Measurements from ENCODE around the gene ATP10A.

DNA sequence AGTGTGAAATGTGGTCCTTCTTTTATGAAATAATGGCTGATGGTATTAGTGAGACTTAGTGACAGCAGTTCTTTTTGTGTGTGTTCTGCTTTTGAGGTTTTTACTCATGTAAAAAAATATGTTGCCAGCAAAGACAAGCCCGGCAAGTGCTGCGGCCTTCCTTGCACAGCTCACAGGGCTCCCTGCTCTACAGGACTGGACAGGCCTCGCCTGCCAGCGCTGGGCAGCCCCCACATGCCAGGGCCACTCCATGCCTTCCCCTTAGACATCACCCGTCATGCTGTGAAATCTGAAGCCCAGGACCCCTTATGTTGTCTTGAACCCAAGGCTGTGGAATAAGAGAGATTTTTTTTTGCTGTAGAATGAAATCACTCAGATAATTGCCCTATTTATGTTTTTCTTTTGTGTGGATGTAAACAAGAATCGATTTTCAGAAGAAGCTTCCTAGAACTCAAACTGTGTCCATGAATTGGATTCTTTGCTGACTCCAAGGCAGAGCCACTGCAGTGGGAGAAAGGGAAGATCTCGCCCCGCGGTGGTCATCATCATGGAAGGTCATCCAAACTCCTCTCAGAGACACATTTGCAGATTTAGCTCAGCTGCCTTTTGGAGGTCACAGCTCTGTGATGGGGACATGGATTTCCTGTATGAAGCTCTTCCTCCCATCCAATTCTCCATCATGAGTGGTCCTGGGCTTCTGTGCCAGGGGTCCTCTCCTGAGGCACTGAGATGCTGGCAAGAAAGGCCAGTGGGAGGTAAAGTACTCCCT is 150.8 kb downstream of the ATP10A start:
- TF ChIP-seq POLR2AphosphoS5 (IDR thresholded peaks at IDR 0.05; ENCODE audit: low read depth, low read length) (no peak), SPI1 (IDR thresholded peaks at IDR 0.05; ENCODE audit: low read depth, low read length) (no peak), POLR2A (IDR thresholded peaks at IDR 0.05; ENCODE audit: low read depth, low read length) (no peak), TAF1 (IDR thresholded peaks at IDR 0.05; ENCODE audit: low read depth, low read length) (no peak), POU2F2 (IDR thresholded peaks at IDR 0.05; ENCODE audit: low read depth, low read length) (no peak)
